ENCODE data around the gene SPATA13. TPM values are rescaled to one million over a fixed set of nuclear protein-coding genes. Genes with fewer than 3 reads are reported as not detected.

SPATA13 gene
- total RNA-seq, 1 experiment from 2014 or later, result 10.5 TPM

DNA sequence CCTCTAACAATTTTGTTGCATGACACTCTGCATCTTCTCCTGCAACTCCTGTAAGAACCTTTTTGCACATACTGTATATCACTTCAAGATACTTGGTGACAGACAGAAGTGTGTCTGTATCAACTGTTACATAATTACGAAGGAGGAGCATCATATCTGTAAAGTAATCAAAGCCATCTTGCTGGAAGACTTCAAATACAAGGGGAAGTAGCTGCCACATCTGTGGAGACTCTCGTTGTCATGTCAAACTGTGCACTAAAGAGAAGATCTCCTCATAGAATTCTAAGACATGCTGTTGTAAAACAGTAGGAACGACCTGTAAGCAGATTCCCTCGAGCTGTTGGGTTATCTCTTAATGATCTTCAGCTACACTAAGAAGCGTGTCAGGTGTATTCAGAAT lies 38.0 kb upstream of the SPATA13 start:
- Histone ChIP-seq H3K4me3 (ENCODE audit: low read depth, low read length) (no peak overlapping the region), H3K27me3 (replicated peaks; ENCODE audit: control insufficient read depth, insufficient read depth, low read length) (no peaks in the 10 kb centered on the region), H3K4me1 (peaks cover 19% of the 10 kb centered on the region), H3K9me3 (no peaks in the 10 kb centered on the region), H3K36me3 (ENCODE audit: control insufficient read depth, insufficient read depth, low read length) (no peaks in the 10 kb centered on the region)
- H3K36me3 Mint-ChIP-seq (ENCODE audit: insufficient read depth, unreplicated experiment), result no peaks in the 10 kb centered on the region
- intact Hi-C loops (cut with micrococcal nuclease; ENCODE audit: unreplicated experiment), result no loop called here
- DNase-seq, result no peak
- no peaks in the 10 kb centered on the region for H3K4me1 Mint-ChIP-seq (ENCODE audit: low read depth, unreplicated experiment)
- no peaks in the 10 kb centered on the region for H3K27me3 Mint-ChIP-seq (ENCODE audit: insufficient read depth, unreplicated experiment)
- H3K27ac Mint-ChIP-seq (ENCODE audit: unreplicated experiment), result no peak overlapping the region
- POLR2A ChIA-PET, result no interaction called here
- CTCF ChIA-PET, result interaction anchor here (0.6 kb wide), 1 partner anchor 20 kb away, joined by 4 read pairs; no protein-coding TSS in a partner anchor
- no peaks in the 10 kb centered on the region for H3K9me3 Mint-ChIP-seq (ENCODE audit: unreplicated experiment)
- BruUV-seq (replicated peaks), result no TSS peak
- no peak overlapping the region for H3K4me3 Mint-ChIP-seq (ENCODE audit: unreplicated experiment)
- TF ChIP-seq CTCF (IDR thresholded peaks at IDR 0.05; ENCODE audit: insufficient read depth in 1 of 2, low read depth in 1 of 2, low read length in 1 of 2, severe bottlenecking in 1 of 2, unreplicated experiment in 1 of 2), result no peak

GRCh38 chr13:24123761-24124160 lies 36.8 kb upstream of the SPATA13 start:
- H3K27me3 Mint-ChIP-seq (ENCODE audit: insufficient read depth, unreplicated experiment), result no peaks in the 10 kb centered on the region

GRCh38 chr13:24124789-24125476 lies 35.6 kb upstream of the SPATA13 start:
- ChIA-PET POLR2A (no interaction called here), CTCF (no interaction called here)
- no peaks in the 10 kb centered on the region for H3K36me3 Mint-ChIP-seq (ENCODE audit: insufficient read depth, unreplicated experiment)
- intact Hi-C loops (cut with micrococcal nuclease; ENCODE audit: unreplicated experiment), result no loop called here
- H3K4me1 Mint-ChIP-seq (ENCODE audit: low read depth, unreplicated experiment), result peaks cover under 1% of the 10 kb centered on the region
- H3K9me3 Mint-ChIP-seq (ENCODE audit: unreplicated experiment), result no peaks in the 10 kb centered on the region
- no peak overlapping the region for H3K4me3 ChIP-seq (ENCODE audit: low read depth, low read length)
- no TSS peak for BruUV-seq (replicated peaks)
- no peak for DNase-seq
- no peaks in the 10 kb centered on the region for H3K27me3 ChIP-seq (replicated peaks; ENCODE audit: control insufficient read depth, insufficient read depth, low read length)
- H3K9me3 ChIP-seq, result no peaks in the 10 kb centered on the region
- peaks cover 25% of the 10 kb centered on the region for H3K4me1 ChIP-seq
- H3K36me3 ChIP-seq (ENCODE audit: control insufficient read depth, insufficient read depth, low read length), result no peaks in the 10 kb centered on the region
- no peak overlapping the region for H3K4me3 Mint-ChIP-seq (ENCODE audit: unreplicated experiment)
- no peak for TF ChIP-seq CTCF (IDR thresholded peaks at IDR 0.05; ENCODE audit: insufficient read depth in 1 of 2, low read depth in 1 of 2, low read length in 1 of 2, severe bottlenecking in 1 of 2, unreplicated experiment in 1 of 2)
- H3K27ac Mint-ChIP-seq (ENCODE audit: unreplicated experiment), result no peak overlapping the region
- no peaks in the 10 kb centered on the region for H3K27me3 Mint-ChIP-seq (ENCODE audit: insufficient read depth, unreplicated experiment)

More at GRCh38 chr13:24123761-24124160, 36.8 kb upstream of the SPATA13 start:
- intact Hi-C loops (cut with micrococcal nuclease; ENCODE audit: unreplicated experiment), result no loop called here
- TF ChIP-seq CTCF (IDR thresholded peaks at IDR 0.05; ENCODE audit: insufficient read depth in 1 of 2, low read depth in 1 of 2, low read length in 1 of 2, severe bottlenecking in 1 of 2, unreplicated experiment in 1 of 2), result no peak
- BruUV-seq (replicated peaks), result no TSS peak
- H3K9me3 Mint-ChIP-seq (ENCODE audit: unreplicated experiment), result no peaks in the 10 kb centered on the region
- Histone ChIP-seq H3K27me3 (replicated peaks; ENCODE audit: control insufficient read depth, insufficient read depth, low read length) (no peaks in the 10 kb centered on the region), H3K36me3 (ENCODE audit: control insufficient read depth, insufficient read depth, low read length) (no peaks in the 10 kb centered on the region), H3K9me3 (no peaks in the 10 kb centered on the region), H3K4me1 (peaks cover 25% of the 10 kb centered on the region), H3K4me3 (ENCODE audit: low read depth, low read length) (no peak overlapping the region)
- CTCF ChIA-PET, result no interaction called here
- H3K4me1 Mint-ChIP-seq (ENCODE audit: low read depth, unreplicated experiment), result no peaks in the 10 kb centered on the region
- POLR2A ChIA-PET, result interaction anchor here (0.6 kb wide), 1 partner anchor 36 kb away, joined by 6 read pairs; the partner anchor contains the start of gene SPATA13
- DNase-seq, result no peak
- no peak overlapping the region for H3K27ac Mint-ChIP-seq (ENCODE audit: unreplicated experiment)
- H3K4me3 Mint-ChIP-seq (ENCODE audit: unreplicated experiment), result no peak overlapping the region
- H3K36me3 Mint-ChIP-seq (ENCODE audit: insufficient read depth, unreplicated experiment), result no peaks in the 10 kb centered on the region

Measured in Caco-2 (cell line).